Stimulated activated CD8-positive, alpha-beta memory T cell treated with anti-CD3 and anti-CD28 coated beads, Interleukin-7, amount 100 ng/mL, for 24 hours (primary cell): ENCODE measurements around the gene GDPD5.

Source experiments
- DNase-seq: peaks from one replicate; pipeline ENCODE4 v3.0.0-alpha.2; 2020; ENCODE audit warnings: low read depth

GDPD5 gene, protein sequence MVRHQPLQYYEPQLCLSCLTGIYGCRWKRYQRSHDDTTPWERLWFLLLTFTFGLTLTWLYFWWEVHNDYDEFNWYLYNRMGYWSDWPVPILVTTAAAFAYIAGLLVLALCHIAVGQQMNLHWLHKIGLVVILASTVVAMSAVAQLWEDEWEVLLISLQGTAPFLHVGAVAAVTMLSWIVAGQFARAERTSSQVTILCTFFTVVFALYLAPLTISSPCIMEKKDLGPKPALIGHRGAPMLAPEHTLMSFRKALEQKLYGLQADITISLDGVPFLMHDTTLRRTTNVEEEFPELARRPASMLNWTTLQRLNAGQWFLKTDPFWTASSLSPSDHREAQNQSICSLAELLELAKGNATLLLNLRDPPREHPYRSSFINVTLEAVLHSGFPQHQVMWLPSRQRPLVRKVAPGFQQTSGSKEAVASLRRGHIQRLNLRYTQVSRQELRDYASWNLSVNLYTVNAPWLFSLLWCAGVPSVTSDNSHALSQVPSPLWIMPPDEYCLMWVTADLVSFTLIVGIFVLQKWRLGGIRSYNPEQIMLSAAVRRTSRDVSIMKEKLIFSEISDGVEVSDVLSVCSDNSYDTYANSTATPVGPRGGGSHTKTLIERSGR

DNA sequence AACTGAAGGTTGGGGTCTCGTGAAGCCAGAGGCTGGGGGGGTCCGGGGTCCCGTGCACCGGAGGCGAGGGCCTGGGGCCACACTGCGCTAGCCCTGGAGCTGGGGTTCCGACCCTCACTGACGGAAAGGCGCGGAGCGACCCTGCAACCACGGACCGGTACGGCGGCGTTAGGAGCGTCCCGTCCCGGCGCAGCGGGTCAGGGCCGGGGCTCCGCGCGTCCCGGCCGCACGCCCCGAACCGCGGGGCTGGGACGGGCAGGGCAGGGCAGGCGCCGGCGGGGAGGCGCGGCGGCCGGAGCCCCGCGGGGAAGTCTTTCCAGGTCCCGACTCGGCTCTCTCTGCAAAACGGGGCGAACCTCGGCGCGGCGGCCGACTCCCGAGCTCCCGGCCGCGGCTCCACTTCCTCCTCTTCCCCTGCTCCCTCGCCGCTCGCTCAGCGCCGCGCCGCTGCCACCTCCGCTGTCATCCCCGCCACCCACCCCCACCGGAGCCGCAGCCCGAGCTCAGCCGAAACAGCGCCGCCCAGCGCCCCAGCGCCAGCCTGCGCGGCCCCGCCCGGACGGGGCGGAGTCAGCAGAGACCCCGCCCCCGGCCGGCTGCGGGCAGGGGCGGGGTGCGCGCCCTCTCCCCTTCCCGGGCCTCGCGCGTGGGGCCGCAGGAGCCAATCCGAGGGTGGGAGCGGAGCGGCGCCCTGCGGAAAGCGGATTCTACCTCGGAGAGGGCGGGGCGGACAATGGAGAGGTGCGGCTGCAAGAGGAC lies at the start of gene GDPD5:
GDPD5 (minus strand) TSS at position 509 of the 759 bp plus-strand sequence. CDS start 48,206 bp downstream, outside the sequence.
- peak; percentile 57 for DNase-seq

DNA sequence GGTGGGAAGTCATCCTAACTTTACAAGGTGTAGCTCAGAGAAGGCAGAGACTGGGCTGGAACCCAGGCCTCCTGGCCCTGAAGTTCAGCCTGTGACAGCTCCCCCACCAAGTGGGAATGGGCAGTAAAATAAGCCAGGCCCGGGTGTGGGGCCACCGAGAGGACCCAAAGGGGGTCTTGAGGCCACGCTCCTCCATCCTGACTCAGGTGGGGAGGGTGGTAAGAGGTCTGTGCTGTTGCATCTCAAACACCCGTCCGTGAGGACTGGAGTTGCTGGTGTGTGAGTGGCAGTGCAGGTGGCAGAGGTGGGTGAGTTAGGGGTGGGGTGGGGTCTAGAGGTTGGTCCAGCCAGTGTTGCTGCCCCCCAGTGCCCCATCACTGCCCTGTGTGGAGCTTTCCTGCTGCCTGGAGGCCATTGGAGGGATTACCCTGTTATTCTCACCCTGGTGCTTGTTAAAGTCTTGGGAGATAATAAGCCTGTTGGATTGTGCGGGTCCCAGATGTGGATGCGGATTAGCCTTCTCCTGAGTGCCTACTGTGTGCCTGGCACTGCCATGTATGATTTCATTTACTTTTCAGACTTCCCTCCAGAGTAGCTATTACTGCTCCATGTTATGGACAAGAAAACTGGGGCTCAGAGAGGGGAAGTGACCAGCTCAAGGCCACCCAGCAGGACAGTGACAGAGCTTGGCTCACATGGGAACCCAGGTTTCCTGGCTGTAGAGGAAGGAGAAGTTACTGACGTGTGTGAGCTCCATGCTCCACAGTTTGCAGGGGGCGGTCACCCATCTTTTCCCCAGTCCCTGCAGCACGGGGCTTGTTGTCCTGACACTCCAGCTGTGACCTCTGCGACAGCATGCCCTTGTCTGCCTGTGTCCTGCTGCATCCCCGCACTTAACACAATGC lies 49.2 kb upstream of the GDPD5 start:
- DNase-seq = no peak

DNA sequence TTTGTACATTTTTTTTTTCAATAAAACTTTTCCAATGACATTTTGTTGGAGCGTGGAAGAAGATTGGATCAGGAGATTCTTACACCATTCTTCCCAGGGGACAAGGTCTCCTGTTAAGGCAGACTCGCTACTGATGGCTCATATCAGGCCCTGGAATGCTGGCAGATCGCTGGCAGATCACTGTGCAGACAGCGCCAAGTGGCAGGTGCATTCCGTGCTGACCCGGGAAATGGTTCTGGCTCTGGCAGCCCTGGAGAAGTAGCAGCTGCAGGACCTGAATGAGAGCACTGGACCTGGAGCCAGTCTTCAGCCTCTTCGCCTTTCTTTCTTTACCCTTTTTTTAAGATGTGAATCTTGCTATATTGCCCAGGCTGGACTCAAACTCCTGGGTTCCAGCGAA lies 47.0 kb upstream of the GDPD5 start:
- no peak for DNase-seq

DNA sequence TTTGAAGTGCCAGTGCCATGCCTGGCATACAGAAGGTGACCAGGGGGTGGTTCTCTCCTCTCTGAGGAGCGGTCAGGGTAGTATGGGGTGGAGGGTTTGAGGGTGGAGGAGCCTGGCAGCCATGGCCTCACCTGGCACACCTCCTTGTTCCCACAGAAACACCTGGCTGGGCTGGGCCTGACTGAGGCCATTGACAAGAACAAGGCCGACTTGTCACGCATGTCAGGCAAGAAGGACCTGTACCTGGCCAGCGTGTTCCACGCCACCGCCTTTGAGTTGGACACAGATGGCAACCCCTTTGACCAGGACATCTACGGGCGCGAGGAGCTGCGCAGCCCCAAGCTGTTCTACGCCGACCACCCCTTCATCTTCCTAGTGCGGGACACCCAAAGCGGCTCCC lies 45.9 kb upstream of the GDPD5 start:
- no peak for DNase-seq

DNA sequence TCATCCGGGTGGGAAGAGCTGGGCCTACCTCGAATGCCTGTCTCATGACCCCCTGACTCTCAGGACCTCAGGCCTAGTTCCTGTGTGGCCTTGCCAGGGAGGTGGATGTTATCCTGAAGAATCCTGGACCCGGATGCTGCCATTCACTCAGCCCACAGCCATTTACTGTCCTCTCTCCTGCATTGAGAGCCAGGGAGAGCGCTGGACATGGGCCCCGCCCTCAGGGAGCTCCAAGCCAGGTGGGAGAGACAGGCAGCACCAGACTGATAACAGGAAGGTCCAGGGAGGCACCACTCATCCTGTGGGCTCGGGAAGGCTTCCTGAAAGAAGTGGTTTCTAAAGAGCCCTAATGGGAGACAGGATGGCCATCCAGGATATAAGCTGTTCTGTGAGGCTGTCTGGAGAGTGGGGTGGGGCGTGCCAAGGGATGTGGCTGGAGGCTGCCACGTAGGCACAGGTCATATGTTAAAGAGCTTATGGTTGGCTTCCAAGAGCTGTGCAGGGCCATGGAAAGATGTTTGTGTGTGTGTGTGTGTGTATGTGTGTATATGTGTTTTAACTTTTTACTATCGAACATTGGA lies 44.9 kb upstream of the GDPD5 start:
- no peak for DNase-seq

DNA sequence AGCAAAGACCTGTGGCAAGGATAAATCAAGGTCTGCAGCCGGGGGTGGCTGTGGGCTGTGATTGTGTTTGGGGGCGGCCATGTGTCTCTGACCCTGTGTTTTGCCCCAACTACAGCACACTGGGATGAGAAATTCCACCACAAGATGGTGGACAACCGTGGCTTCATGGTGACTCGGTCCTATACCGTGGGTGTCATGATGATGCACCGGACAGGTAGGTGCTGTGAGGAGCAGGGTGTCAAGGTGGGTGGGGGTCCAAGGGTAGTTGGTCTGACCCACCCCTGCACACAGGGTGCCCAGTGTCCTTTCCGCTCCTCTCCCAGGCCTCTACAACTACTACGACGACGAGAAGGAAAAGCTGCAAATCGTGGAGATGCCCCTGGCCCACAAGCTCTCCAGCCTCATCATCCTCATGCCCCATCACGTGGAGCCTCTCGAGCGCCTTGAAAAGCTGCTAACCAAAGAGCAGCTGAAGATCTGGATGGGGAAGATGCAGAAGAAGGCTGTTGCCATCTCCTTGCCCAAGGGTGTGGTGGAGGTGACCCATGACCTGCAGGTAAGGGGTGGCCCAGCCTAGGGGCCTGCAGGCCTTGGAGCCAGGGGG lies 43.0 kb upstream of the GDPD5 start:
- no peak for DNase-seq

DNA sequence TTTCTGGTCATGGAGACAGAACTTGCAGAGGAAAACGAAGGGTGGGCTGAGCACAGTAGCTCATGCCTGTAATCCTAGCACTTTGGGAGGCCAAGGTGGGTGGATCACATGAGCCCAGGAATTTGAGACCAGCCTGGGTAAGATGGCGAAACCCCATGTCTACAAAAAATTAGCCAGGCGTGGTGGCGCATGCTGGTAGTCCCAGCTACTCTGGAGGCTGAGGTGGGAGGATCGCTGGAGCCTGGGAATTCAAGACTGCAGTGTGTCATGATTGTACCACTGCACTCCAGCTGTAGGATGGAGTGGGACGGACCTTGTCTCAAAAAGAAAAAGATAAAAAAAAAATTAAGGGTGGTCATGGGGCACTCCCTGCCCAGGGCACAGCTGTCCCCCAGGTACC lies 42.2 kb upstream of the GDPD5 start:
- no peak for DNase-seq

DNA sequence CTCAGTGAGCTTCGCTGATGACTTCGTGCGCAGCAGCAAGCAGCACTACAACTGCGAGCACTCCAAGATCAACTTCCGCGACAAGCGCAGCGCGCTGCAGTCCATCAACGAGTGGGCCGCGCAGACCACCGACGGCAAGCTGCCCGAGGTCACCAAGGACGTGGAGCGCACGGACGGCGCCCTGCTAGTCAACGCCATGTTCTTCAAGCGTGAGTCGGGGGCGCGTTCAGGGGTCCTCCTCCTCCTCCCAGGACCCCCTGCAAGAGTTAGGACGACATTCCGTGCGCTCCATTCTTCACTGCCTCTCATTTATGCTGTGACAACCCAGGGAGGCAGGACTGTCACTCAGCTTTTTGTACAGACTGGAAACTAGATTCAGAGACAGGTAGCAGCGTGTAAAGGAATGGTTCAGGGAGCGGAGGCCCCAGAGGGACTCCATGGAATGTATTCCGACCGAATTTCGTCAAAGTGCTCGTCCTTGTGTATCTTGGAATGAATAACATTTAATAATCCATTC lies 41.1 kb upstream of the GDPD5 start:
- no peak for DNase-seq

DNA sequence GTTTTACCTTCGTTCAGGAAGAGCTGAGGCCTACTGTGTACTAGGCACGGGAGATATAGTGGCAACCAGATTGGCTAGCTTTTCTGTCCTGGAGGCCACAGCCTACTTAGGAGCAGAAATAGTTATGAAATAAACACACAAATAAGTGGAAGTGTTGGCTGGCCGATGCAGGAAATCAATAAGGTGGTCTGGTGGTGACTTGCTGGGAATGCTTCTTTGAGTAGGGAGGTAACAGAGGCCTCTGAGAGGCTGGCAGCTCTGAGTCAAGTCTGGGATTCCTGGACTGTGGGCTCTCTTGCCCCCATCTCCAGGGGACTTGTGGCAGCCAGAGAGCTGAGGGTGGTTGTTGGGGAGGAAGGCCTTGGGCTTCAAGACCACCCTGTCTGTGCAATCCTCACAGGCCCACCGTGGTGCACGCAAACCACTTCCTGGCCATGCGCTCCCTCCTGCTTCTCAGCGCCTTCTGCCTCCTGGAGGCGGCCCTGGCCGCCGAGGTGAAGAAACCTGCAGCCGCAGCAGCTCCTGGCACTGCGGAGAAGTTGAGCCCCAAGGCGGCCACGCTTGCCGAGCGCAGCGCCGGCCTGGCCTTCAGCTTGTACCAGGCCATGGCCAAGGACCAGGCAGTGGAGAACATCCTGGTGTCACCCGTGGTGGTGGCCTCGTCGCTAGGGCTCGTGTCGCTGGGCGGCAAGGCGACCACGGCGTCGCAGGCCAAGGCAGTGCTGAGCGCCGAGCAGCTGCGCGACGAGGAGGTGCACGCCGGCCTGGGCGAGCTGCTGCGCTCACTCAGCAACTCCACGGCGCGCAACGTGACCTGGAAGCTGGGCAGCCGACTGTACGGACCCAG lies 40.4 kb upstream of the GDPD5 start:
- no peak for DNase-seq

DNA sequence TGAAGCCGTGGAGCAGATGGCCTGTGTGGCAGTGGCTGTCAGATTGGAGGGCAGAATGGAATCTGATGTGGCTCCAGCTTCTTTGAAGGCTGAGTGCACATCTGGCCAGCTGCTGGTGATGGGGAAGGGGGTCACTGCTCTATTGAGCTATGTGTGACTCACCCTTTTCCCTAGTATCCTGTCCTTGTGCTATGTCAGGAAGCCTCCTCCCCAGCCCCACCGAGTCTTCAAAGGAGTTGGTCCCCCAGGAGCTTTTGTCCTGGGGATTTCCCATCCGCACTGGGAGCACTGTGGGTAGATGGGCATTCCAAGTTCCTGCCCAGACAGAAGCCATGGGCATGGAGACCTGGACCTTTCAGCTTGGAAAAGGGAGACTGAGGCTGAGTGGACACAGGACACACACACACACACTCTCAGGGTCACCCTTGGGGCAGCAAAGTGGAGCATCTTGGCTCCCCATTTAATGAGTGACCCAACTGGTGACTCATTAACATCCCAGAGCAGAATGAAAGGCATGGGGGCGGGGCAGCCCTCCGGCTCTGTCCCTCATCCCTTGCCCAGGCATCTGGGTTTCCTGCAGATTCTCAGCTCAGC lies 39.6 kb upstream of the GDPD5 start:
- DNase-seq = no peak

DNA sequence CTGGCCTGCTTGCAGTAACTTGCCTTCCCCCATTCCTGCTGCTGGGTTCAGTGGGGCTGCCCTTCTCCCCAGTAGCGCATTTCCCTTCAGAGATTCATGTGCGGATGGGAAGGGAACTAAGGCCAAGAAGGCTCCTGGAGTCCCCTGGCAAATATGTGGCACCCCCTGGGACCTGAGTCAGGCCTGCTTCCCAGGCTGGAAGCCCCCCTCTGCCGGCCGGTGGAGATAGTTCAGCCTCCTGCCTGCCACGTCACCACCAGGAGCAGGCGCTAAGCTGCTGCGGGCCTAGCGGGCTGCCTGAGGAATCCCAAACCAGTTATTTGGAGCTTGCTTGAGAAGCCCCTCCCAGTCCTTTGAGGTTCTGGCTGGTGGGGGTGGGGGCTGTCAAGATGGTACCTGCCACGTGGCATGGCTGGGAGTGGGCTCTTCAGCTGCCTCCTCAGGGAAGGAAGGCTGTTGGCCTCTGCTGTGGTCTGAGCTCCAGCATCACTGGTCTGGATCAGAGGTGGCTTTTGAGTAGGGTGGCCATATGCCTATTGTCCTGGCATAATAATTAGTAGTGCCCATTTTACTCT lies 38.3 kb upstream of the GDPD5 start:
- no peak for DNase-seq

DNA sequence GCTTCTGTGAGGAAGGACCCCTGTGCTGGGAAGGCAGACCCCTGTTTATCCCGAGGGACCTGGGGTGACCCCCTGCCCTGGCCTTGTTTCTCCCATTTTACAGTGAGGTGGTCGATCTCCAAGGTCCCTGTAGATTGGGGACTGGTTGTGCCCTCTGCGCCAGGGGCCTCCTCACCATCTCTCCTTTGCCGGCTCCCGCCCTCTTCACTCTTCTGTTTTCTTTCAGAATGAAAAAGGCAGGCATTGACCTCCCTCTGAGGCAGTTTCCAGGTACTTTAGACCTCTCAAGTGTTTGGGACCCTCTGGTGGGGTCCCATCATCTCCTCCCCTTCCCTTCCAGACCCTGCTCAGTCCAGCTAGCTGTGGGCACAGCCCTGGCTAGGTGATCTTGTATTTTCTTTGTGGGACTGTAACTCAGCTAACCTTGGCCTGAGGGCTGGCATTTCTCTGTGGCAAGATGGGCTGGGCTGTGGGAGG lies 37.8 kb upstream of the GDPD5 start:
- DNase-seq = no peak

DNA sequence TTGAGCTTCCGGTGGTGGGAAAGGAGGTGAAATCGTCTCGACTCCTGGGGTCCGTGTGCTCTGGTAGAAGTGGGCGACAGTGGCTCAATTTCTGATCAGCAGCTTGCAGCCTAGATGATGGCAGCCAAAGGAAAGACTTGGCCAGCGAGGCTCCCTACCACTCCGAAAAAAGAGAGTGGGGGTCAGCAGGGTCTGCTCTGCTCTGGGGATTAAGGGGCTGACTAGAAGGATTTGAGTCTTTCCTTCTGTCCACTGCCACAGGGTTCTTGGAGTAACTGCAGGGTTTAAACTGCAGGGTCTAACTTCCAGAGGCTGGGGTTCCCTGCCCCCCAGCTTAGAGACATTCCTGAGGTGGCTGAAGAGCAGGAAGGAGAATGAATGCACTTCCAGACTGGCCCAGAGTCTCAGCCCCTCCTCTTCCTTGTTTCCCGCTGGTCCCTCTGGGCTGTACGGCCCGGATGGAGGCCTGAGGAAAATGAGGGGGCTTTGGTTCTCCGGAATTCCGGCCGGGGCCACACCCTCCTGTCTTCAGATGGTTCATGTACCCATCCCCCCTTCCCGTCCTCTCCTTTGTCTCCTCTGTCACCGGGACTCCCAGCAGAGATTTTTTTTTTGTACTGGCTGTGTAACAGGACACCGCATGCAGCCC lies 37.2 kb upstream of the GDPD5 start:
- DNase-seq = no peak

DNA sequence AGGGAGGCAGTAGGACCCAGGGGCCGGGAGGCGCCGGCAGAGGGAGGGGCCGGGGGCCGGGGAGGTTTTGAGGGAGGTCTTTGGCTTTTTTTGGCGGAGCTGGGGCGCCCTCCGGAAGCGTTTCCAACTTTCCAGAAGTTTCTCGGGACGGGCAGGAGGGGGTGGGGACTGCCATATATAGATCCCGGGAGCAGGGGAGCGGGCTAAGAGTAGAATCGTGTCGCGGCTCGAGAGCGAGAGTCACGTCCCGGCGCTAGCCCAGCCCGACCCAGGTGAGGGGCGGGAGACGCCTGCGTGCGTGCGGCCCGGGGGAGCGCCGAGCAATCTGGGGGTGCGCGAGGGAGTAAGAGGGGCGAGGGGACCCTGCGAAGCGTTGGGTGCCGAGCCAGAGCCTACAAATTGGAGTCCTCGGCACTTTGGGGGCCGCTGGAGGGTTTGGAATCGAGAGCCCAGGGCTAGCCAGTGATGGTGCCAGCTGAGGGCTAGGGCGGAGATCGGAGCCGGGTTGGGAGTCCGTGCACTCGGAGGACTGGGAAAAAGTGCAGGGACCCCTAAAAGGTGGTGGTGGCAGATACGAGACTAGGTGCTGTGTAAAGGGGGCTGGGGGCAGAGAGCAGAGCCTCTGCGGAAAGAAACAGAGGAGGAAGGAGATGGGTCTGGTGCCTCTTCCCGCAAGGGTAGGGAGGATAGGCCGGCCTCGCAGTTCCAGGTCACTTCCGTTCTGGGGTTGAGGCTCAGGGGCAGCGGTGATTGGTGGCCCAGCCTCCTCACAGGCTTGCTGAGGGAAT lies 36.5 kb upstream of the GDPD5 start, which contains the start of gene SERPINH1:
SERPINH1 (plus strand) TSS at position 206 of the 788 bp plus-strand sequence. CDS start 4,097 bp downstream, outside the sequence.
- DNase-seq = peak; percentile 43

DNA sequence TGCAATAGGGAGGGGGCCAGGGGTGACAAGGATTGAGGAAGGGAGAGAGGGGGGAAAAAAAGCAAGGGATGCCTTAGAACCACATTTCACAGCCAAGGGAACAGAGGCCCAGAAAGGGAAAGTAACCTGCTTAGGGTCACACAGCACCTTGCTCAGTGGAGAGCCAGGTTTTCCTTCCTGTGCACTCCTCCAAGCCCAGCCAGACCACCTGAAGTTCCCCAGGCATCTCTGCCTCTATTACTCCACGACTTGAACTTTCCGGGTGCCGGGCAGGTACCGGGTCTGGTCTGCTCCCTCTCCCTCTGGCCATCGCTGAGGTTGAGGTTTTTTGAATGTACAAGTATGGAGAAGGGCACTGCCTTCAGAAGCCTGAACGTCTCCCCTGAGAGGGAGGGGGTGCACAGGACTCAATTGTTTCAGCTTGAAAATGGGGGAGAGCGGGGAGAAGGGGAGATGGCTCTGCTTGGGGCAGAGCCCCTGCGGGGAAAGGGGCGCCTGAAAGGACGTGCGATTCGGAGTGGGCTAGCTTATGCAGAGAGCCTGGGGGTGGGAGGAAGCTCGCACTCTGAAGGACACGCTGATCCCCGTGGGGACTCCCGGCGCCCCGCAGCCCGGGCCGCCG lies 35.8 kb upstream of the GDPD5 start:
- no peak for DNase-seq

DNA sequence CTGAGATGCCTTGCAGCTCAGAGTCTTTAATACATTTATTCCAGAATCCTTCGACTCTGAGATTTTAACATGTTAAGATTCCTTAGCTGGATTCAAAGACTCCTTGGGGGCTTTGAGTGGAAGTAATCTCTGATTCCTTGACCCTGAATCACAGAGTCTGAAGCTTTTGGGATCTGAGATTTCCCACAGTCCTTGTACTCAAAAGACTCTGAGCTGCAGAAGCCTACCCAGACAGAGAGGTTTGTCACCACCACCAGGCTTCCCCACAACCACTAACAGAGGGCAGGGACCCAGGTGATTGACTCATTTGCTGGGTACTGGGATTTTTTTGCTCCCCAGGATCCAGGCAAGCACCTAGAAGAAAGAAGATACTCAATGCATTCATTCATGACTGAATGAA lies 34.9 kb upstream of the GDPD5 start:
- no peak for DNase-seq
